ENCODE measurements around the gene PLCB1. TPM values are rescaled to one million over a fixed set of nuclear protein-coding genes. Genes with fewer than 3 reads are reported as not detected.

PLCB1 gene
- total RNA-seq, 4 donors from 2014 or later = 72.9 to 115 (median 76.3) TPM

- no peak overlapping the region for H3K27ac ChIP-seq (replicated peaks in 1 of 4)
- H3K4me3 ChIP-seq = no peak overlapping the region
- peaks cover 0 to 47% (median 0%) of the 10 kb centered on the region in 4 donors for H3K36me3 ChIP-seq
- H3K4me1 ChIP-seq = no peaks in the 10 kb centered on the region
- no peak for TF ChIP-seq CTCF (IDR thresholded peaks at IDR 0.05)
- 92% methylated on average over 3 of the region's 3 CpGs for whole genome bisulfite sequencing
- intact Hi-C loops (cut with DNase I) = no loop called here
- DNase-seq (ENCODE audit: extremely low spot score) = no peak
- H3K9me3 ChIP-seq = no peaks in the 10 kb centered on the region
- no peaks in the 10 kb centered on the region for H3K27me3 ChIP-seq
Measured at GRCh38 chr20:8735014-8735413, 602.9 kb downstream of the PLCB1 start.

- Histone ChIP-seq H3K9me3 (no peaks in the 10 kb centered on the region), H3K27ac (replicated peaks in 1 of 4) (no peak overlapping the region), H3K4me1 (no peaks in the 10 kb centered on the region), H3K36me3 (peaks cover 0 to 54% (median 1%) of the 10 kb centered on the region in 4 donors), H3K4me3 (no peak overlapping the region), H3K27me3 (no peaks in the 10 kb centered on the region)
- no peak for TF ChIP-seq CTCF (IDR thresholded peaks at IDR 0.05)
- TF ChIP-seq POLR2A (IDR thresholded peaks at IDR 0.05; ENCODE audit: low read depth) = no peak
- TF ChIP-seq EP300 (IDR thresholded peaks at IDR 0.05) = no peak
- no peak for TF ChIP-seq POLR2AphosphoS5 (IDR thresholded peaks at IDR 0.05)
- no peak for DNase-seq (ENCODE audit: extremely low spot score)
- intact Hi-C loops (cut with DNase I) = no loop called here
Measured at GRCh38 chr20:8735674-8736073, 603.6 kb downstream of the PLCB1 start.

GRCh38 chr20:8740265-8740664 is 608.2 kb downstream of the PLCB1 start:
- Histone ChIP-seq H3K27me3 (no peaks in the 10 kb centered on the region), H3K9me3 (no peaks in the 10 kb centered on the region), H3K4me3 (no peak overlapping the region), H3K4me1 (no peaks in the 10 kb centered on the region), H3K27ac (replicated peaks in 1 of 4) (no peak overlapping the region), H3K36me3 (peaks cover 0 to 75% (median 6%) of the 10 kb centered on the region in 4 donors)
- no peak for TF ChIP-seq POLR2A (IDR thresholded peaks at IDR 0.05; ENCODE audit: low read depth)
- TF ChIP-seq POLR2AphosphoS5 (IDR thresholded peaks at IDR 0.05) = no peak
- no peak for TF ChIP-seq EP300 (IDR thresholded peaks at IDR 0.05)
- no peak for TF ChIP-seq CTCF (IDR thresholded peaks at IDR 0.05)
- DNase-seq (ENCODE audit: extremely low spot score) = no peak
- intact Hi-C loops (cut with DNase I) = no loop called here
- 97% methylated on average over 4 of the region's 4 CpGs for WGBS

GRCh38 chr20:8744228-8744844 is 612.3 kb downstream of the PLCB1 start:
- no peak overlapping the region for H3K27ac ChIP-seq (replicated peaks in 1 of 4)
- H3K9me3 ChIP-seq = no peaks in the 10 kb centered on the region
- H3K36me3 ChIP-seq = peaks cover 0 to 55% (median 6%) of the 10 kb centered on the region in 4 donors
- no peak overlapping the region for H3K4me3 ChIP-seq
- H3K27me3 ChIP-seq = no peaks in the 10 kb centered on the region
- WGBS = 89% methylated on average over 3 of the region's 3 CpGs
- TF ChIP-seq EP300 (IDR thresholded peaks at IDR 0.05) (no peak), POLR2AphosphoS5 (IDR thresholded peaks at IDR 0.05) (no peak), CTCF (IDR thresholded peaks at IDR 0.05) (no peak), POLR2A (IDR thresholded peaks at IDR 0.05; ENCODE audit: low read depth) (no peak)
- H3K4me1 ChIP-seq = peaks cover 0 to 6% (median 0%) of the 10 kb centered on the region in 4 donors
- DNase-seq (ENCODE audit: extremely low spot score) = no peak
- intact Hi-C loops (cut with DNase I) = no loop called here

DNA sequence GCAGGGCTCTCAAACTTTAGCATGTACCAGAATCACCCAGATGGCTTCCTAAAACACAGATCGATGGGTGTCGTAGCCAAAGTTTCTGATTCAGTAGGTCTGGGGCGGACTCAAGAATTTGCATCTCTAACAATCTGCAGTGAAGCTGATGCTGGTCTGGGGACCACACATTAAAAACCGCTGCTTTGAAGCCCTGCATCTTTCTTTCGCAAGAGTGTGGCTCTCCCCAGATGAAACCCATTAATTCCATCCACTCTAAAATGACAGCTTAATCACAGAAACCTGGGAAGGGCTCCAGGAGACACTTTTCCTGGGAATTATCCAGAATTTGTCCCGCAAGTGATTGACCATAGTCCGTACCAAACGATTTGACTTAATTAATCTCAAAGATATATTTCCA is 617.0 kb downstream of the PLCB1 start:
- no peak for DNase-seq (ENCODE audit: extremely low spot score)
- WGBS = 68% methylated on average over 8 of the region's 8 CpGs
- no peak for TF ChIP-seq CTCF (IDR thresholded peaks at IDR 0.05)
- TF ChIP-seq POLR2AphosphoS5 (IDR thresholded peaks at IDR 0.05) = no peak
- TF ChIP-seq EP300 (IDR thresholded peaks at IDR 0.05) = no peak
- TF ChIP-seq POLR2A (IDR thresholded peaks at IDR 0.05; ENCODE audit: low read depth) = no peak
- Histone ChIP-seq H3K27ac (replicated peaks in 1 of 4) (no peak overlapping the region), H3K4me1 (peaks cover 0 to 6% (median 0%) of the 10 kb centered on the region in 4 donors), H3K4me3 (no peak overlapping the region), H3K9me3 (no peaks in the 10 kb centered on the region), H3K27me3 (no peaks in the 10 kb centered on the region), H3K36me3 (peaks cover 0 to 21% (median 0%) of the 10 kb centered on the region in 4 donors)
- intact Hi-C loops (cut with DNase I) = no loop called here

Data from esophagus muscularis mucosa (tissue), 4 donors.